T-helper 1 cell treated with Interleukin-12 subunit alpha and Interleukin-12 subunit beta and Interleukin-4 antibody, amounts not matched to agents 30 μg/mL and 1 μg/mL, for 36 hours (primary cell): Measurements from ENCODE around the gene MDGA2.
"Not testable (repeated sequence)": the region's sequence is repeated elsewhere in the genome, so short reads cannot be mapped to it uniquely, and the experiment has no call there.

Source experiments
- H3K27ac Mint-ChIP-seq: one replicate; pipeline ENCODE4 v1.8.0; 2021; ENCODE audit warnings: mild to moderate bottlenecking, mixed read lengths
- H3K27me3 Mint-ChIP-seq: one replicate; pipeline ENCODE4 v1.8.0; 2021; ENCODE audit warnings: low read depth, mixed read lengths
- H3K36me3 Mint-ChIP-seq: one replicate; pipeline ENCODE4 v1.8.0; 2021; ENCODE audit warnings: low read depth, mixed read lengths
- H3K4me1 Mint-ChIP-seq: one replicate; pipeline ENCODE4 v1.8.0; 2021; ENCODE audit warnings: low read depth, mixed read lengths
- H3K4me3 Mint-ChIP-seq: one replicate; pipeline ENCODE4 v1.8.0; 2021; ENCODE audit warnings: mild to moderate bottlenecking, moderate library complexity, mixed read lengths
- H3K9me3 Mint-ChIP-seq: one replicate; pipeline ENCODE4 v1.8.0; 2021; ENCODE audit warnings: mixed read lengths

The MDGA2 gene

GRCh38 chr14:47660158-47660557 lies 15.2 kb downstream of the MDGA2 start:
- Mint-ChIP-seq H3K4me1 (no peaks in the 10 kb centered on the region), H3K36me3 (no peaks in the 10 kb centered on the region), H3K27me3 (no peaks in the 10 kb centered on the region), H3K4me3 (no peak overlapping the region), H3K9me3 (no peaks in the 10 kb centered on the region), H3K27ac (no peak overlapping the region)

GRCh38 chr14:47658041-47658440 lies 17.4 kb downstream of the MDGA2 start:
- Mint-ChIP-seq H3K4me3 (no peak overlapping the region), H3K36me3 (no peaks in the 10 kb centered on the region), H3K27ac (no peak overlapping the region), H3K27me3 (no peaks in the 10 kb centered on the region), H3K4me1 (no peaks in the 10 kb centered on the region), H3K9me3 (no peaks in the 10 kb centered on the region)

- no peaks in the 10 kb centered on the region for H3K27me3 Mint-ChIP-seq
- H3K36me3 Mint-ChIP-seq: no peaks in the 10 kb centered on the region
- no peaks in the 10 kb centered on the region for H3K4me1 Mint-ChIP-seq
- no peak overlapping the region for H3K27ac Mint-ChIP-seq
- H3K9me3 Mint-ChIP-seq: no peaks in the 10 kb centered on the region
- H3K4me3 Mint-ChIP-seq: no peak overlapping the region
These were observed 18.3 kb downstream of the MDGA2 start for GRCh38 chr14:47657143-47657542.

GRCh38 chr14:47651337-47651736 lies 24.1 kb downstream of the MDGA2 start:
- no peak overlapping the region for H3K27ac Mint-ChIP-seq
- H3K4me3 Mint-ChIP-seq: no peak overlapping the region
- H3K27me3 Mint-ChIP-seq: no peaks in the 10 kb centered on the region
- H3K36me3 Mint-ChIP-seq: no peaks in the 10 kb centered on the region
- H3K9me3 Mint-ChIP-seq: no peaks in the 10 kb centered on the region
- no peaks in the 10 kb centered on the region for H3K4me1 Mint-ChIP-seq

- Mint-ChIP-seq H3K9me3 (no peaks in the 10 kb centered on the region), H3K4me3 (no peak overlapping the region), H3K4me1 (no peaks in the 10 kb centered on the region), H3K27ac (no peak overlapping the region), H3K27me3 (no peaks in the 10 kb centered on the region), H3K36me3 (no peaks in the 10 kb centered on the region)
These were observed 37.7 kb downstream of the MDGA2 start for GRCh38 chr14:47637753-47638152.

- Mint-ChIP-seq H3K27ac (no peak overlapping the region), H3K27me3 (no peaks in the 10 kb centered on the region), H3K9me3 (peaks cover 16% of the 10 kb centered on the region), H3K4me1 (no peaks in the 10 kb centered on the region), H3K4me3 (no peak overlapping the region), H3K36me3 (no peaks in the 10 kb centered on the region)
These were observed 49.0 kb downstream of the MDGA2 start for GRCh38 chr14:47626151-47627035.

- not testable (repeated sequence) for H3K27me3 Mint-ChIP-seq, H3K36me3 Mint-ChIP-seq, H3K4me3 Mint-ChIP-seq, H3K4me1 Mint-ChIP-seq, H3K27ac Mint-ChIP-seq
- peaks cover 16% of the 10 kb centered on the region for H3K9me3 Mint-ChIP-seq
These were observed 51.3 kb downstream of the MDGA2 start for GRCh38 chr14:47624126-47624525.

- Mint-ChIP-seq H3K27ac (no peak overlapping the region), H3K27me3 (no peaks in the 10 kb centered on the region), H3K4me3 (no peak overlapping the region), H3K4me1 (no peaks in the 10 kb centered on the region), H3K36me3 (no peaks in the 10 kb centered on the region), H3K9me3 (no peaks in the 10 kb centered on the region)
These were observed 56.0 kb downstream of the MDGA2 start for GRCh38 chr14:47619392-47619791.

GRCh38 chr14:47606566-47606965 lies 68.8 kb downstream of the MDGA2 start:
- peaks cover 26% of the 10 kb centered on the region for H3K9me3 Mint-ChIP-seq
- H3K27ac Mint-ChIP-seq: no peak overlapping the region
- no peaks in the 10 kb centered on the region for H3K36me3 Mint-ChIP-seq
- no peak overlapping the region for H3K4me3 Mint-ChIP-seq
- H3K4me1 Mint-ChIP-seq: no peaks in the 10 kb centered on the region
- no peaks in the 10 kb centered on the region for H3K27me3 Mint-ChIP-seq

GRCh38 chr14:47596860-47597259 lies 78.5 kb downstream of the MDGA2 start:
- Mint-ChIP-seq H3K9me3 (peaks cover 5% of the 10 kb centered on the region), H3K27me3 (no peaks in the 10 kb centered on the region), H3K4me3 (no peak overlapping the region), H3K27ac (no peak overlapping the region), H3K36me3 (no peaks in the 10 kb centered on the region), H3K4me1 (no peaks in the 10 kb centered on the region)

- Mint-ChIP-seq H3K36me3 (no peaks in the 10 kb centered on the region), H3K4me1 (no peaks in the 10 kb centered on the region), H3K27me3 (no peaks in the 10 kb centered on the region), H3K27ac (no peak overlapping the region), H3K9me3 (peaks cover 4% of the 10 kb centered on the region), H3K4me3 (no peak overlapping the region)
These were observed 79.2 kb downstream of the MDGA2 start for GRCh38 chr14:47596232-47596631.

- Mint-ChIP-seq H3K4me1 (no peaks in the 10 kb centered on the region), H3K36me3 (no peaks in the 10 kb centered on the region), H3K27ac (no peak overlapping the region), H3K9me3 (peaks cover 4% of the 10 kb centered on the region), H3K4me3 (no peak overlapping the region), H3K27me3 (no peaks in the 10 kb centered on the region)
These were observed 79.9 kb downstream of the MDGA2 start for GRCh38 chr14:47595552-47595951.

GRCh38 chr14:47590767-47591495 lies 84.5 kb downstream of the MDGA2 start:
- no peaks in the 10 kb centered on the region for H3K27me3 Mint-ChIP-seq
- no peak overlapping the region for H3K4me3 Mint-ChIP-seq
- no peaks in the 10 kb centered on the region for H3K4me1 Mint-ChIP-seq

GRCh38 chr14:47585447-47585846 lies 90.0 kb downstream of the MDGA2 start:
- Mint-ChIP-seq H3K27ac (no peak overlapping the region), H3K9me3 (peaks cover 9% of the 10 kb centered on the region), H3K4me3 (no peak overlapping the region), H3K36me3 (no peaks in the 10 kb centered on the region), H3K27me3 (no peaks in the 10 kb centered on the region), H3K4me1 (no peaks in the 10 kb centered on the region)

More at GRCh38 chr14:47590767-47591495, 84.5 kb downstream of the MDGA2 start:
- Mint-ChIP-seq H3K27ac (no peak overlapping the region), H3K36me3 (no peaks in the 10 kb centered on the region), H3K9me3 (no peaks in the 10 kb centered on the region)

GRCh38 chr14:47567273-47567672 lies 108.1 kb downstream of the MDGA2 start:
- Mint-ChIP-seq H3K4me1 (no peaks in the 10 kb centered on the region), H3K4me3 (no peak overlapping the region), H3K36me3 (no peaks in the 10 kb centered on the region), H3K9me3 (peaks cover 17% of the 10 kb centered on the region), H3K27ac (no peak overlapping the region), H3K27me3 (no peaks in the 10 kb centered on the region)
